GM23338 (cell line): ENCODE results near the gene FBXW4.

Experiments
- EZH2 ChIP-seq: fragments of 200-600 bp; sonication (generic); IDR thresholded peaks from one replicate; pipeline ENCODE4 v1.8.0; 2017; ENCODE audit warnings: antibody characterized with exemption, mild to moderate bottlenecking, low read depth; ENCODE audit not compliant: unreplicated experiment
- JUNB ChIP-seq: IDR thresholded peaks from one replicate; pipeline ENCODE4 v1.6.1; 2016; ENCODE audit warnings: antibody characterized with exemption; ENCODE audit not compliant: unreplicated experiment
- POLR2AphosphoS5 ChIP-seq: IDR thresholded peaks from 2 replicates; pipeline ENCODE4 v1.6.1; 2016; ENCODE audit warnings: antibody characterized with exemption, low read depth
- TF ChIP-seq, protein P1 (sequence below), 2 experiments: fragments of 200-600 bp in 1 of 2; sonication (generic) in 1 of 2; conservative IDR thresholded peaks; 2 replicates each; pipeline versions ENCODE4 v1.5.1 to v1.6.1; 2016 to 2017; ENCODE audit warnings: antibody characterized with exemption in 2 of 2, low read depth in 2 of 2, mild to moderate bottlenecking in 2 of 2, moderate library complexity in 1 of 2

GRCh38 chr10:101612872-101613271 lies 82.1 kb downstream of the FBXW4 start:
- TF ChIP-seq, protein P1, sequence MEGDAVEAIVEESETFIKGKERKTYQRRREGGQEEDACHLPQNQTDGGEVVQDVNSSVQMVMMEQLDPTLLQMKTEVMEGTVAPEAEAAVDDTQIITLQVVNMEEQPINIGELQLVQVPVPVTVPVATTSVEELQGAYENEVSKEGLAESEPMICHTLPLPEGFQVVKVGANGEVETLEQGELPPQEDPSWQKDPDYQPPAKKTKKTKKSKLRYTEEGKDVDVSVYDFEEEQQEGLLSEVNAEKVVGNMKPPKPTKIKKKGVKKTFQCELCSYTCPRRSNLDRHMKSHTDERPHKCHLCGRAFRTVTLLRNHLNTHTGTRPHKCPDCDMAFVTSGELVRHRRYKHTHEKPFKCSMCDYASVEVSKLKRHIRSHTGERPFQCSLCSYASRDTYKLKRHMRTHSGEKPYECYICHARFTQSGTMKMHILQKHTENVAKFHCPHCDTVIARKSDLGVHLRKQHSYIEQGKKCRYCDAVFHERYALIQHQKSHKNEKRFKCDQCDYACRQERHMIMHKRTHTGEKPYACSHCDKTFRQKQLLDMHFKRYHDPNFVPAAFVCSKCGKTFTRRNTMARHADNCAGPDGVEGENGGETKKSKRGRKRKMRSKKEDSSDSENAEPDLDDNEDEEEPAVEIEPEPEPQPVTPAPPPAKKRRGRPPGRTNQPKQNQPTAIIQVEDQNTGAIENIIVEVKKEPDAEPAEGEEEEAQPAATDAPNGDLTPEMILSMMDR (conservative IDR thresholded peaks at IDR 0.05; ENCODE audit: low read depth in 2 of 2): no peak
- TF ChIP-seq EZH2 (no peak), POLR2AphosphoS5 (no peak), JUNB (no peak)
